Ectodermal cell (in vitro differentiated cells): ENCODE data around the gene EHBP1.

ENCODE experiments used
- H3K27ac ChIP-seq: 2 replicates; pipeline ENCODE4 v1.7.0; 2013; ENCODE audit warnings: mild to moderate bottlenecking, low read depth, low read length; ENCODE audit not compliant: insufficient read depth, poor library complexity, severe bottlenecking
- H3K27me3 ChIP-seq: 2 replicates; pipeline ENCODE4 v1.7.0; 2013; ENCODE audit warnings: mild to moderate bottlenecking, low read length; ENCODE audit not compliant: insufficient read depth, control insufficient read depth, poor library complexity, severe bottlenecking
- H3K36me3 ChIP-seq: one replicate; pipeline ENCODE4 v1.7.0; 2013; ENCODE audit warnings: low read length; ENCODE audit not compliant: control insufficient read depth, insufficient read depth
- H3K4me1 ChIP-seq: one replicate; pipeline ENCODE4 v1.7.0; 2013; ENCODE audit warnings: low read length; ENCODE audit not compliant: control insufficient read depth, insufficient read depth
- H3K4me3 ChIP-seq: 2 replicates; pipeline ENCODE4 v1.7.0; 2013; ENCODE audit warnings: low read depth, low read length, control low read depth; ENCODE audit not compliant: insufficient read depth
- H3K9me3 ChIP-seq: 2 replicates; pipeline ENCODE4 v1.7.0; 2013; ENCODE audit warnings: mild to moderate bottlenecking, low read length, moderate library complexity; ENCODE audit not compliant: control insufficient read depth
- WGBS, 2 experiments: methylation state at CpG; one replicate each; pipeline ENCODE4 v1.1.7; 2013; ENCODE audit warnings: missing lambda C conversion rate in 2 of 2; 5-methylcytosine and 5-hydroxymethylcytosine counted together

EHBP1 gene

DNA sequence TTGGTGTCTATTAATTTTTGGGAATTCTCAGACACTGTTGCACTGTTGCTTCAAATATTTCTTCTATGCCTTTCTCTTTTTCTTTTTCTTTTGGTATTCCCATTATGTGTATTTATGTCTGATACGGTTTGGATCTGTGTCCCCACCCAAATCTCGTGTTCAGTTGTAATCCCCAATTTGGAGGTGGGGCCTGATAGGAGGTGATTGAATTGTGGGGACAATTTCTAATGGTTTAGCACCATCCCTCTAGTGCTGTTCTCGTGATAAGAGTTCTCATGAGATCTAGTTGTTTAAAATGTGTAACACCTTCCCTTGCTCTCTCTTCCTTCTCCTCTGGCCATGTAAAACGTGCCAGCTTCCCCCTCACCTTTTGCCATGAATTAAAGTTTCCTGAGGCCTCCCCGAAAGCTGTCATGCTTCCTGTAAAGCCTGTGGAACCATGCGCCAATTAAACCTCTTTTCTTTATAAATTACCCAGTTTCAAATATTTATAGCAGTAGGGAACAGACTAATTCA lies 26.8 kb downstream of the EHBP1 start:
- Histone ChIP-seq H3K36me3 (no peaks in the 10 kb centered on the region), H3K9me3 (no peaks in the 10 kb centered on the region), H3K4me1 (peaks cover 10% of the 10 kb centered on the region), H3K27me3 (no peaks in the 10 kb centered on the region), H3K27ac (no peak overlapping the region), H3K4me3 (no peak overlapping the region)
- WGBS, 2 experiments: 89 to 92% methylated on average over 5 to 6 of the region's 6 CpGs

- 67 to 83% methylated on average over 1 of the region's 1 CpG for WGBS, 2 experiments
- H3K9me3 ChIP-seq: no peaks in the 10 kb centered on the region
- no peak overlapping the region for H3K27ac ChIP-seq
- H3K4me3 ChIP-seq: no peak overlapping the region
- no peaks in the 10 kb centered on the region for H3K36me3 ChIP-seq
- no peaks in the 10 kb centered on the region for H3K27me3 ChIP-seq
- H3K4me1 ChIP-seq: peaks cover 10% of the 10 kb centered on the region
Measured at GRCh38 chr2:62733546-62733945, 28.0 kb downstream of the EHBP1 start.

DNA sequence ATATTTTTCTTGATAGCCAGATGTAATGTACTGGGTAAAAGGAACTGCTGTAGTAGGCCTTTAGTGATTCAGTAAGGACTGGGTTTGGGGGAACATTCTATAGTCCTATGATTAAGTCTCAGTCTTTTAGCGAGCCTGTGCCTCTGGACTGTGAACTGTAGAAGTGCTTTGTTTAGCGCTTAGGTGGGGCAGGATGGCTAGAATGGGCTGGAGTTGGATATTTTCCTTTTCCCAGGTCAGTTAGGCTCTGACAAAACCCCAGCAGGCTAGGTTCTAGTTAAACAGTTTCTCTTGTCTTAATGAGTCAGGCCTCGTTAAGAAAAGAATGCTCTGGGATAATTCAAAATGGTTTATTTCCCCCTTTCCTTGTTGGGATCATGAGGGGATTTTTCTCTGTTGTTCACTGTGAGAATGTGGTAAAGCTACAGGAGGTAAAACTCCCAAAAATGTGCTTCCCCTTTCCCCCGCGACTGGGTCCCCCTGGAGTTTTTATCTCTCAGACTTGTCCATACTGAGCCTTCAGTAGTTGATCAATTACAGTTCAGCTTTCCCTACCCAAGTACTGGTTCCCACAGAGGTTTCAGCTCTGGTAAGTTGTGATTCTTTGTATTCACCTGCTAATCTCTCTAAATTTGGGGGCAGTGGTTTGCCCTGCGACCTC lies 31.5 kb downstream of the EHBP1 start:
- Histone ChIP-seq H3K27ac (peak overlapping the region; percentile 64), H3K4me3 (no peak overlapping the region), H3K4me1 (peaks cover 10% of the 10 kb centered on the region), H3K36me3 (no peaks in the 10 kb centered on the region), H3K9me3 (no peaks in the 10 kb centered on the region), H3K27me3 (no peaks in the 10 kb centered on the region)
- 33 to 35% methylated on average over 6 of the region's 6 CpGs for WGBS, 2 experiments

DNA sequence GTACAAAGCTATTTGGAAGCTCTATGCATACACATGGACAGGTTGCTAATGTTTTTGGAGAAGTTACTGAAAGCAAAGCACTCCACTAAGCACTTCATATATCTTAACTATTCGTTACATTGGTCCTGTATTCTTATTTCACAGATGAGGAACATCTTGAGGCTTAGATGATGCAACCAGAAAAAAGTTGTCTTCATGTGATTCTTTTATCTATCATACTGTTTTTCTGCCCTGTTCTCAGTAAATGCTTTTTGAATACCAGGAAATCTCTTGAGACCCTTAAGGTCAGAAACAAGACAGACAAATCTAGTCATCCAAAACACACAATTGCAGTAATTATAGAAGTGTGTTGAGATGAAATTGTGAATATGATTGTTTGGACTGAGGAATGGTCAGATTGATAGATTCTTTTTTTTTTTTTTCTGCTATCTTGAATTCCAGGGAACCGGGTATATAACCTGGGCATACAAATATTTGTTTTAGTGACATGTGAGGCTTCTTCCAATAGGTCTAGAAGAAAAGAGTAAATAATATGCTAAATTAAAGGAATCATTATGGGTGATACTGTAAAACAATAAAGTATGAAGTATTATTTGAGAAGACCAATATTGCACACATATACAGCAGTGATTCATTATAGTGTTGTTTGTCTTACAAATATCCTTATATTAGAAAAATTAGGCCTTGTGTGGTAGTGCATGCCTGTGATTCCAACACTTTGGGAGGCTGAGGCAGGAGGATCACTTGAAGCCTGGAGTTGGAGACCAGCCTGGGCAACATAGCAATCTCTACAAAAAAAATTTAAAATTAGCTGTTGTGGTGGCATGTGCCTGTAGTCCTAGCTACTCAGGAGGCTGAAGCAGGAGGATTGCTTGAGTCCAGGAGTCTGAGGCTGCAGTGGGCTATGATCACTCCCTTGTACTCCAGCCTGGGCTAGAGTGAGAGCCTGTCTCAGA lies 33.7 kb downstream of the EHBP1 start:
- H3K4me1 ChIP-seq: peaks cover 6% of the 10 kb centered on the region
- no peak overlapping the region for H3K4me3 ChIP-seq
- 91 to 92% methylated on average over 1 to 2 of the region's 2 CpGs for WGBS, 2 experiments
- no peak overlapping the region for H3K27ac ChIP-seq
- no peaks in the 10 kb centered on the region for H3K36me3 ChIP-seq
- H3K9me3 ChIP-seq: no peaks in the 10 kb centered on the region
- H3K27me3 ChIP-seq: no peaks in the 10 kb centered on the region

DNA sequence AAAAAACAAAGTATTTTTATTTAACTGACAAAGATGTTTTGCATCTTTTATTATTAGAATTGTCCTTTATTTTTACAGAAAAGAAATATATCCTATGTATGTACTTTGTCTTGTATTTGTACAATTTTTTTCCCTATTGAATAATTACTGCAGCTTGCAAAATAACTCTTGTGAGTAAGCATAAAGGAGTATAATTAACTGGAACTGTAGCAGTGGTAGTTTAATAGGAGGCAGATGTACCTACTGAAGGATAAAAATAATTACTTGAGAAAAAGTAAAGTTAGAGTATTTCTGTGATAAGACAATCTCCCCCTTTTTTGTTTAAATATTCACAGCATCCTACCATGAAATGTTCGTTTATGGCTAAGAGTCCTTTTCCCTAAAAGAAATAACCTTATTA lies 34.7 kb downstream of the EHBP1 start:
- no peaks in the 10 kb centered on the region for H3K9me3 ChIP-seq
- WGBS, 2 experiments: 90% methylated on average over 1 of the region's 1 CpG; no CpG with 5 or more reads in 1 of the 2 experiments
- H3K4me1 ChIP-seq: peaks cover 6% of the 10 kb centered on the region

DNA sequence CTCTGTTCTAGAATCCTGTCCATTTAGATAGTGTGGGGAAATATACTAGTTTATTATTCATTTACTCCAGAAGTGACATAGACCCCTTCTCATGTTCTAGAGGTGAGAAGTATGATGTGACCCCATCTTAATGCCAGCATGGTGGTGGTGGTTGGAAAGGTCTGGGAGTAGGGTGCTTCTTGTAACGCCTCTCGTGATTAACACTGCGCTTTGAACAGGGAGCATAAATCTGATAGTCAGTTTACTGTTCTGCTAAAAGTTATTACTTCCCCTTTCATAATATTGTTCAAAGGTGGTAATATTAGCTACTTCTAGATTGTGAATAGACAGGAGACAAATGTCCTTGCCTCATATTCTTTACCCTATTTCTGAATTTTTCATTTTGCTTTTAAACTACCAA lies 35.6 kb downstream of the EHBP1 start:
- H3K27me3 ChIP-seq: no peaks in the 10 kb centered on the region
- H3K4me1 ChIP-seq: peaks cover 6% of the 10 kb centered on the region
- no peak overlapping the region for H3K4me3 ChIP-seq
- H3K9me3 ChIP-seq: no peaks in the 10 kb centered on the region
- H3K36me3 ChIP-seq: no peaks in the 10 kb centered on the region
- 90% methylated on average over 3 of the region's 3 CpGs; no CpG with 5 or more reads in 1 of the 2 experiments for WGBS, 2 experiments
- H3K27ac ChIP-seq: no peak overlapping the region

More for the DNA sequence above, 34.7 kb downstream of the EHBP1 start:
- Histone ChIP-seq H3K27me3 (no peaks in the 10 kb centered on the region), H3K36me3 (no peaks in the 10 kb centered on the region), H3K4me3 (no peak overlapping the region), H3K27ac (no peak overlapping the region)

- H3K9me3 ChIP-seq: no peaks in the 10 kb centered on the region
- 100% methylated on average over 1 of the region's 1 CpG; no CpG with 5 or more reads in 1 of the 2 experiments for WGBS, 2 experiments
- peaks cover 3% of the 10 kb centered on the region for H3K4me1 ChIP-seq
Measured at GRCh38 chr2:62741954-62742722, 36.6 kb downstream of the EHBP1 start.

GRCh38 chr2:62743506-62743905 lies 38.0 kb downstream of the EHBP1 start:
- Histone ChIP-seq H3K36me3 (no peaks in the 10 kb centered on the region), H3K27me3 (no peaks in the 10 kb centered on the region), H3K4me3 (no peak overlapping the region), H3K27ac (no peak overlapping the region), H3K4me1 (no peaks in the 10 kb centered on the region), H3K9me3 (no peaks in the 10 kb centered on the region)
- 89 to 93% methylated on average over 2 of the region's 2 CpGs for WGBS, 2 experiments

More at GRCh38 chr2:62741954-62742722, 36.6 kb downstream of the EHBP1 start:
- H3K27ac ChIP-seq: no peak overlapping the region
- no peaks in the 10 kb centered on the region for H3K36me3 ChIP-seq
- no peak overlapping the region for H3K4me3 ChIP-seq
- no peaks in the 10 kb centered on the region for H3K27me3 ChIP-seq

DNA sequence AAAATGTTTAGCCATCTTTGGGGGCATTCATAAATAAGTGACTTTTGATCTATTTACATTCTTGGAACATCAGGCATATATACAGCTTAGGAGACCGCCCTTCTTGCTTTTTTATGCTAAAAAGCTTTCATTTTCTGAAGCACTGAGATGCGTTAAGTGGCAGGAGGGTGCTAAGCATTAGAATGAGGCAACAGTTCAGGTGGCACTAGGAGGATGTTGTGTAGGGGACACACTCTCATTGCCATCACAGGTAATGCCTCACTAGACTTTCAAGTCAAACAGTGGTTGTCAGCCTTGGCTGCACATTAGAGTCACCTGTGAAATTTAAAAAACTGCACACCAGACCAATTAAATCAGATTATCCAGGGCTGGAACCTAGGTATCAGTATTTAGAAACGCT lies 39.1 kb downstream of the EHBP1 start:
- Histone ChIP-seq H3K9me3 (no peaks in the 10 kb centered on the region), H3K4me3 (no peak overlapping the region), H3K4me1 (no peaks in the 10 kb centered on the region), H3K36me3 (no peaks in the 10 kb centered on the region), H3K27me3 (no peaks in the 10 kb centered on the region), H3K27ac (no peak overlapping the region)
- WGBS, 2 experiments: 66 to 76% methylated on average over 3 of the region's 3 CpGs
